DOHH2 (cell line): ENCODE results near the gene CCDC24.

Source experiments
- CTCF ChIP-seq: fragments of 200-600 bp; sonication (generic); IDR thresholded peaks from one replicate; pipeline ENCODE4 v1.5.1; 2014; ENCODE audit warnings: antibody characterized with exemption, mild to moderate bottlenecking, low read depth, low read length; ENCODE audit not compliant: poor library complexity, severe bottlenecking
- EZH2phosphoT487 ChIP-seq: fragments of 200-600 bp; sonication (generic); IDR thresholded peaks from 2 replicates; pipeline ENCODE4 v1.6.1; 2017; ENCODE audit warnings: borderline replicate concordance, mild to moderate bottlenecking, antibody characterized with exemption, low read length, moderate library complexity, mixed read lengths

- no peak for TF ChIP-seq CTCF
- no peak for TF ChIP-seq EZH2phosphoT487
Observed at GRCh38 chr1:43981135-43981491, 10.3 kb upstream of the CCDC24 start.
